Neural cell (in vitro differentiated cells): ENCODE results near the gene PARD3B.

Experiments
- CTCF ChIP-seq: fragments of 450-650 bp; IDR thresholded peaks from 2 replicates; pipeline ENCODE4 v1.5.1; 2014; ENCODE audit warnings: antibody characterized with exemption, mild to moderate bottlenecking, moderate library complexity; ENCODE audit not compliant: poor library complexity, severe bottlenecking
- EZH2 ChIP-seq: fragments of 200-600, 300-800 bp; shearing (Covaris generic), sonication (generic); IDR thresholded peaks from 2 replicates; pipeline ENCODE4 v1.6.1; 2014; ENCODE audit warnings: antibody characterized with exemption, low read length, borderline replicate concordance, mild to moderate bottlenecking; ENCODE audit not compliant: insufficient read depth, poor library complexity, severe bottlenecking
- RAD21 ChIP-seq: fragments of 450-650 bp; conservative IDR thresholded peaks from 2 replicates; pipeline ENCODE4 v1.6.1; 2014; ENCODE audit warnings: antibody characterized with exemption, mild to moderate bottlenecking, moderate library complexity

GRCh38 chr2:205235434-205235833 is 690.2 kb downstream of the PARD3B start:
- TF ChIP-seq RAD21 (no peak), CTCF (no peak), EZH2 (no peak)
